Activated T-cell treated with anti-CD3 and anti-CD28 coated beads for 1 hour (primary cell): ENCODE measurements around the gene CLSTN1.

Experiments used
- DNase-seq: peaks from one replicate; pipeline ENCODE4 v3.0.0-alpha.2; 2020; ENCODE audit warnings: low read depth

Gene CLSTN1

GRCh38 chr1:9850442-9851162 is 26.8 kb upstream of the CLSTN1 start:
- DNase-seq: no peak

- no peak for DNase-seq
Measured at GRCh38 chr1:9849691-9850441, 26.1 kb upstream of the CLSTN1 start.

GRCh38 chr1:9848022-9848421 is 24.3 kb upstream of the CLSTN1 start:
- DNase-seq: no peak

GRCh38 chr1:9847269-9847668 is 23.5 kb upstream of the CLSTN1 start:
- DNase-seq: no peak

- DNase-seq: no peak
Measured at GRCh38 chr1:9846611-9847171, 22.9 kb upstream of the CLSTN1 start.

- no peak for DNase-seq
Measured at GRCh38 chr1:9845914-9846313, 22.1 kb upstream of the CLSTN1 start.

GRCh38 chr1:9844756-9845155 is 21.0 kb upstream of the CLSTN1 start:
- DNase-seq: no peak

GRCh38 chr1:9844106-9844505 is 20.3 kb upstream of the CLSTN1 start:
- DNase-seq: no peak

- no peak for DNase-seq
Measured at GRCh38 chr1:9843576-9843945, 19.8 kb upstream of the CLSTN1 start.

- no peak for DNase-seq
Measured at GRCh38 chr1:9842781-9843575, 19.2 kb upstream of the CLSTN1 start.

GRCh38 chr1:9842073-9842711 is 18.4 kb upstream of the CLSTN1 start:
- no peak for DNase-seq

GRCh38 chr1:9841460-9841859 is 17.7 kb upstream of the CLSTN1 start:
- no peak for DNase-seq

- DNase-seq: no peak
Measured at GRCh38 chr1:9840176-9840575, 16.4 kb upstream of the CLSTN1 start.

- DNase-seq: no peak
Measured at GRCh38 chr1:9838946-9839345, 15.2 kb upstream of the CLSTN1 start.

GRCh38 chr1:9836632-9836960 is 12.8 kb upstream of the CLSTN1 start:
- DNase-seq: no peak

- no peak for DNase-seq
Measured at GRCh38 chr1:9835758-9836631, 12.2 kb upstream of the CLSTN1 start.

- no peak for DNase-seq
Measured at GRCh38 chr1:9835404-9835757, 11.6 kb upstream of the CLSTN1 start.

- DNase-seq: no peak
Measured at GRCh38 chr1:9833632-9834031, 9.9 kb upstream of the CLSTN1 start.

GRCh38 chr1:9827558-9828185 is 3.9 kb upstream of the CLSTN1 start:
- no peak for DNase-seq

- DNase-seq: no peak
Measured at GRCh38 chr1:9826616-9827015, 2.9 kb upstream of the CLSTN1 start.

- DNase-seq: no peak
Measured at GRCh38 chr1:9826087-9826486, 2.3 kb upstream of the CLSTN1 start.
